ENCODE data around the gene STXBP5. TPM values are rescaled to one million over a fixed set of nuclear protein-coding genes. Genes with fewer than 3 reads are reported as not detected.
A peak's percentile ranks its signal among the peaks of the same experiment; 100 is the strongest.

The STXBP5 gene
- polyA plus RNA-seq, 1 donor (not counting 4 experiments of a cell fraction or from before 2014, with no cell fraction given), result 19.4 TPM

- Histone ChIP-seq H2AFZ (ENCODE audit: control insufficient read depth, low read length) (peak overlapping the region; percentile 8), H3K9me3 (ENCODE audit: control insufficient read depth, low read depth, low read length) (no peaks in the 10 kb centered on the region), H3K27ac (ENCODE audit: control insufficient read depth, insufficient read depth, low read length) (peak overlapping the region; percentile 77), H3K4me2 (ENCODE audit: control insufficient read depth, extremely low read depth, insufficient read depth, low read depth, low read length) (peak overlapping the region; percentile 98), H3K4me1 (ENCODE audit: control insufficient read depth, extremely low read depth, insufficient read depth, low read length) (peaks cover 13% of the 10 kb centered on the region), H3K79me2 (ENCODE audit: control insufficient read depth, insufficient read depth, low read length) (peaks cover 56% of the 10 kb centered on the region), H4K20me1 (ENCODE audit: control insufficient read depth, extremely low read depth, insufficient read depth, low read length) (no peaks in the 10 kb centered on the region), H3K9me1 (ENCODE audit: control insufficient read depth, extremely low read depth, insufficient read depth, low read length) (no peaks in the 10 kb centered on the region), H3K36me3 (ENCODE audit: control insufficient read depth in 2 of 2, extremely low read depth in 1 of 2, insufficient read depth in 2 of 2, low read length in 2 of 2) (no peaks in the 10 kb centered on the region), H3K27me3 (ENCODE audit: control insufficient read depth, extremely low read depth, insufficient read depth, low read length) (no peaks in the 10 kb centered on the region), H3K4me3 (ENCODE audit: control insufficient read depth in 2 of 3, extremely low read depth in 1 of 3, insufficient read depth in 2 of 3, low read depth in 1 of 3, low read length in 3 of 3) (peak overlapping the region; percentile 87 to 95 (median 92)), H3K9ac (ENCODE audit: control insufficient read depth, extremely low read depth, insufficient read depth, low read length) (peak overlapping the region; percentile 89)
- FAIRE-seq (peak; percentile 13), DNase-seq (ENCODE audit: low read depth, low spot score) (no peak)
- no peak for TF ChIP-seq EZH2 (IDR thresholded peaks at IDR 0.05; ENCODE audit: low read length)
- TF ChIP-seq CTCF (optimal IDR thresholded peaks at IDR 0.05 in 1 of 3, IDR thresholded peaks at IDR 0.05 in 1 of 3, conservative IDR thresholded peaks at IDR 0.05 in 1 of 3; ENCODE audit: extremely low read depth in 1 of 3, insufficient read depth in 2 of 3, low read length in 3 of 3), result no peak
- dilution Hi-C loops (cut with MboI; ENCODE audit: extremely low pct_ligation_motif_present, low sequenced_read_pairs), result no loop called here
Observed at GRCh38 chr6:147204843-147205311, 660 bp downstream of the STXBP5 start.

- H2AFZ ChIP-seq (ENCODE audit: control insufficient read depth, low read length), result no peak overlapping the region
Observed at GRCh38 chr6:147205690-147206600, 1.7 kb downstream of the STXBP5 start.

More at GRCh38 chr6:147205690-147206600, 1.7 kb downstream of the STXBP5 start:
- Histone ChIP-seq H3K36me3 (ENCODE audit: control insufficient read depth in 2 of 2, extremely low read depth in 1 of 2, insufficient read depth in 2 of 2, low read length in 2 of 2) (no peaks in the 10 kb centered on the region), H3K4me3 (ENCODE audit: control insufficient read depth in 2 of 3, extremely low read depth in 1 of 3, insufficient read depth in 2 of 3, low read depth in 1 of 3, low read length in 3 of 3) (peak overlapping the region; percentile 87 to 95 (median 92)), H3K4me1 (ENCODE audit: control insufficient read depth, extremely low read depth, insufficient read depth, low read length) (peaks cover 13% of the 10 kb centered on the region), H4K20me1 (ENCODE audit: control insufficient read depth, extremely low read depth, insufficient read depth, low read length) (no peaks in the 10 kb centered on the region), H3K9ac (ENCODE audit: control insufficient read depth, extremely low read depth, insufficient read depth, low read length) (peak overlapping the region; percentile 67), H3K9me3 (ENCODE audit: control insufficient read depth, low read depth, low read length) (no peaks in the 10 kb centered on the region), H3K9me1 (ENCODE audit: control insufficient read depth, extremely low read depth, insufficient read depth, low read length) (no peaks in the 10 kb centered on the region), H3K79me2 (ENCODE audit: control insufficient read depth, insufficient read depth, low read length) (peaks cover 66% of the 10 kb centered on the region), H3K27me3 (ENCODE audit: control insufficient read depth, extremely low read depth, insufficient read depth, low read length) (no peaks in the 10 kb centered on the region), H3K4me2 (ENCODE audit: control insufficient read depth, extremely low read depth, insufficient read depth, low read depth, low read length) (peak overlapping the region; percentile 98), H3K27ac (ENCODE audit: control insufficient read depth, insufficient read depth, low read length) (peak overlapping the region; percentile 53)
- TF ChIP-seq CTCF (optimal IDR thresholded peaks at IDR 0.05 in 1 of 3, IDR thresholded peaks at IDR 0.05 in 1 of 3, conservative IDR thresholded peaks at IDR 0.05 in 1 of 3; ENCODE audit: extremely low read depth in 1 of 3, insufficient read depth in 2 of 3, low read length in 3 of 3), result no peak
- FAIRE-seq (no peak), DNase-seq (ENCODE audit: low read depth, low spot score) (no peak)
- dilution Hi-C loops (cut with MboI; ENCODE audit: extremely low pct_ligation_motif_present, low sequenced_read_pairs), result no loop called here
